RWPE1 (cell line): ENCODE data around the gene POU2AF2.

Experiments
- CTCF ChIA-PET: fragments of 350-600 bp; sonication (Branson Sonifier 250); formaldehyde crosslinking; extraction: SDS; loops from one replicate; lab custom pipeline; 2021; lab: Yijun Ruan, JAX
- POLR2A ChIA-PET: fragments of 400-600 bp; formaldehyde crosslinking; extraction: SDS; loops from one replicate; lab custom pipeline; 2020; ENCODE audit warnings: antibody characterized with exemption; ENCODE audit not compliant: low non-redundant PET; lab: Yijun Ruan, JAX
- DNase-seq: peaks from one replicate; pipeline ENCODE4 v3.0.0; 2012; ENCODE audit warnings: low spot score
- H3K27ac ChIP-seq: fragments of 450-650 bp; 2 replicates; pipeline ENCODE4 v1.5.1; 2017
- TF ChIP-seq, protein P1 (sequence below): fragments of 450-650 bp; conservative IDR thresholded peaks from 2 replicates; pipeline ENCODE4 v1.5.1; 2017; ENCODE audit warnings: low read depth, mild to moderate bottlenecking

POU2AF2 gene

GRCh38 chr11:111329306-111330204, 84.0 kb downstream of the POU2AF2 start:
- TF ChIP-seq, protein P1, sequence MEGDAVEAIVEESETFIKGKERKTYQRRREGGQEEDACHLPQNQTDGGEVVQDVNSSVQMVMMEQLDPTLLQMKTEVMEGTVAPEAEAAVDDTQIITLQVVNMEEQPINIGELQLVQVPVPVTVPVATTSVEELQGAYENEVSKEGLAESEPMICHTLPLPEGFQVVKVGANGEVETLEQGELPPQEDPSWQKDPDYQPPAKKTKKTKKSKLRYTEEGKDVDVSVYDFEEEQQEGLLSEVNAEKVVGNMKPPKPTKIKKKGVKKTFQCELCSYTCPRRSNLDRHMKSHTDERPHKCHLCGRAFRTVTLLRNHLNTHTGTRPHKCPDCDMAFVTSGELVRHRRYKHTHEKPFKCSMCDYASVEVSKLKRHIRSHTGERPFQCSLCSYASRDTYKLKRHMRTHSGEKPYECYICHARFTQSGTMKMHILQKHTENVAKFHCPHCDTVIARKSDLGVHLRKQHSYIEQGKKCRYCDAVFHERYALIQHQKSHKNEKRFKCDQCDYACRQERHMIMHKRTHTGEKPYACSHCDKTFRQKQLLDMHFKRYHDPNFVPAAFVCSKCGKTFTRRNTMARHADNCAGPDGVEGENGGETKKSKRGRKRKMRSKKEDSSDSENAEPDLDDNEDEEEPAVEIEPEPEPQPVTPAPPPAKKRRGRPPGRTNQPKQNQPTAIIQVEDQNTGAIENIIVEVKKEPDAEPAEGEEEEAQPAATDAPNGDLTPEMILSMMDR, result no peak
- no peak for DNase-seq
- ChIA-PET POLR2A (no interaction called here), CTCF (interaction anchor here (0.5 kb wide), 1 partner anchor 99 kb away, joined by 3 read pairs; no protein-coding TSS in a partner anchor)
- no peak overlapping the region for H3K27ac ChIP-seq

GRCh38 chr11:111330234-111330893, 84.8 kb downstream of the POU2AF2 start:
- TF ChIP-seq, protein P1, result no peak
- POLR2A ChIA-PET, result no interaction called here
- CTCF ChIA-PET, result no interaction called here
- H3K27ac ChIP-seq, result no peak overlapping the region
- DNase-seq, result no peak

DNA sequence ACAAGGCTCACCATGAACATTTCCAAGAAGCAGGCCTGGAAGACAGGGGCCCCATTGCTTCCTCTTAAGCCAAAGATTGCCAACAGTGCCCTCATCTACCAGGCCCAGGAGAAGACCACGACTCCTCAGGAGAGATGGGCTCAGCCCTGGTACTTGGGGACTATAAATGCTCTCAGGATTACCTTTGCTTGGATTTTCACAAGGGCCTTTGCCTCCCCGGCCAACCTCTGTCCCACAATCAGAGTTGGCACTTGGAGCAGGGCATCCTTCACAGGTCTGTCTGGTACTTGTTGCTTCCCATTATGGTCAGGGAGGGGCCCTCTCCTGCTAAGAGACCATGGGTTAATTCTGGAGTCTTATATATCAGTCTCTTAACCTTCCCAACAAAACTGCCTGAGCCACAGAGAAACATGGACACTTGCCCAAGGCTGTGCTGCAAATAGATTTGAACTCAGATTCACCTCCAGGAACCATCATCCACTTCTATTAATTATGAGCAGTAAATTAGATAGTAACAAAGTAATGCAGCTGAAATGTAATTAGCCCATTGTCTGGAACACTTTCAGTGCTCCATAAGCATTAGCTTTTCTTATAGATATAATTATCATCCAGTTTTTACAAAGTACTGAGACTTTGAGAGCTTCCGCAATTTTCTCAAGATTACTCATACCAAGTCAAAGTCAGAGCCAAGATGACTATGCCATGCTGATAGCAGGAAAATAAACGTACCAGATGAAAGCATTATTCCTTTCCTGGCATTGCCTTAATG, 86.4 kb downstream of the POU2AF2 start:
- ChIA-PET POLR2A (no interaction called here), CTCF (no interaction called here)
- no peak overlapping the region for H3K27ac ChIP-seq
- TF ChIP-seq, protein P1, result no peak
- no peak for DNase-seq

GRCh38 chr11:111334532-111335502, 89.3 kb downstream of the POU2AF2 start:
- POLR2A ChIA-PET, result no interaction called here
- CTCF ChIA-PET, result interaction anchor here (0.6 to 0.7 kb wide), 2 partner anchors 28 to 94 kb away, joined by 3 to 4 read pairs; no protein-coding TSS in a partner anchor
- TF ChIP-seq, protein P1, result no peak
- DNase-seq, result no peak
- no peak overlapping the region for H3K27ac ChIP-seq

GRCh38 chr11:111335549-111335948, 90.0 kb downstream of the POU2AF2 start:
- no peak overlapping the region for H3K27ac ChIP-seq
- TF ChIP-seq, protein P1, result no peak
- ChIA-PET POLR2A (no interaction called here), CTCF (interaction anchor here (0.6 kb wide), 1 partner anchor 28 kb away, joined by 4 read pairs; no protein-coding TSS in a partner anchor)
- DNase-seq, result no peak
